HG03135 (cell line): Measurements from ENCODE around the gene CFAP97D2.
"Not testable (repeated sequence)": the region's sequence is repeated elsewhere in the genome, so short reads cannot be mapped to it uniquely, and the experiment has no call there.

Experiments used
- ATAC-seq: cut with Tn5 transposase; IDR thresholded peaks from one replicate; pipeline ENCODE4 v1.9.1; 2021; ENCODE audit warnings: mild to moderate bottlenecking, moderate library complexity; ENCODE audit not compliant: unreplicated experiment

CFAP97D2 gene

DNA sequence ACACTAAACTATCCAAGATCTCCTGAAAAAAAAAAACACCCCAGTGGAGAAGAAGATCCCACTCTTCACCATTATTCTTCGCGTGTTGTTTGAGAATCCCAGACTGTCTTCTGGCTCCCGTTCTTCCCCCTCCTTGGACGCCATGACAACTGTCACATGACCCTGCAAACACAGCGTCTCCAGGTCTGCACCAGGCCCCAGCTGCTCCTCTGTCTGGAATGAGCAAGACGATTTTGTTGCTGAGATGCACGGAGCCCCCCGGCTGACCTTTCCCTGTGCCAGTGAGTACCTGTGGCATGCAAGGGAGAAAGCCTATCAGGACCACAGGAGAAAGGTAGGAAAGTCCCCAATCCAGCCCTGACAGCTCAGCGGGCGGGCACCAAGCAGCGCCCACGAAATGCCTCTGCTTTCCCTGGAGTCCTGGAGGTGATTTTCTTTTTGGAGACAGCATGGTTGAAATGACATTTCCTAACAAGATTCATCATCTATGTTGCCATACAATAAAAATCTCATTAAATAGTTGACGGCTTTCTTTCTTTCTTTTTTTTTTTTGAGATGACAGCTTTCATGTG is at the start of gene CFAP97D2:
TSS of gene CFAP97D2 (plus strand) at position 171 of the 572 bp plus-strand sequence. CDS start at position 245, 74 bp downstream.
- no peak for ATAC-seq

DNA sequence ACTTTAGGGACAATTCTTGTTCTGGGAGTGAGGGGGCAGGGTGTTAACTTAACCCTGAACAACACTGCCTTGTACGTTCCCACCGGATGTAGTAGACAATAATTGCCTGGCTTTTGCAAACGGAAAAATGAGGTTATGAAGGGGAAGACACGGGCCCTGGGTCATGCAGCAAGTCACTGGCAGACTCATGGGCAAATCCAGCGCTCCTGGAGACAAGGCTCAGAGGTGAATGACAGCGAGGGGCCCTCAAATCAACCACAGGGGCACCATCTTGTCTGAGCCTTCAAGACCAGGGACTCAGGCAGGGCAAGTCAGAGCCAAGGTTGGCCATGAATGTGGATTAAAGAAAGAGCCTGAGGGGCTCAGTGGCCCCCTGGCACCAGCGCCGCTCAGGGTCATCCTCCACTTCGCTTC is 49.4 kb upstream of the CFAP97D2 start:
- ATAC-seq, result no peak

DNA sequence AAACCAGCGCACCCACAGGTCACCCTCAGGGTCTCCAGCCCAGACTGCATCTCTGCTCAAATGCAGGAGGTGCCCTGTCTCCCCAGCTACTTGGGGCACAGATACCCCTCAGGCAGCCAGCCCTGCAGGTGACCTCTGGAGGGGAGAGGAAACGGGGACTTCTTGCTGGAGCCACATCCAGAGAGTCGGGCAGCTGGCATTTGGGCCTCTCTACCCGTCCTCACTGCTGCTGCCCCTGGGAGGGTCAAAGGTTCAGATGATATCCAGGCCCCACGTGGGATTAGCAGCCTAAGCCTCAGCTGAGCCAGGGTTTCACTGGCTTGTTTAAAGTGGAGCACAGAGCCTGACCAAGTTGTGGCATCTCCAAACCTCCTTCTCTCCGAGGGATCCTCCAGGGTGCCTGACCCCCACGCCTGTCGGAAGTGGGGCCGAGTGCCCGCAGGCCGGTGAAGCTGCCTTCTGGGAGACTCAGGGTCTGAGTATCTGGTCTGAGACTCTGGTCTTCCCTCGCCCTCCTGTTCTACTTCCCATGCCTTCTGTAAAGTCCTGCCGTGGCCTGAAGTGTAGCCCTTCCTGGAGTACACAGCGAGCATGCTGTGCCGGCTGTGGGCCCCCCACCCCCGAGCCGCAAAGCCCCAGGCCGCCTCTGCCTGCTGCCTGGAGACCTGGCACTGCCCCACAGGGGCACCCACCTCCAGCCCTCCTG is 48.8 kb upstream of the CFAP97D2 start:
- no peak for ATAC-seq

DNA sequence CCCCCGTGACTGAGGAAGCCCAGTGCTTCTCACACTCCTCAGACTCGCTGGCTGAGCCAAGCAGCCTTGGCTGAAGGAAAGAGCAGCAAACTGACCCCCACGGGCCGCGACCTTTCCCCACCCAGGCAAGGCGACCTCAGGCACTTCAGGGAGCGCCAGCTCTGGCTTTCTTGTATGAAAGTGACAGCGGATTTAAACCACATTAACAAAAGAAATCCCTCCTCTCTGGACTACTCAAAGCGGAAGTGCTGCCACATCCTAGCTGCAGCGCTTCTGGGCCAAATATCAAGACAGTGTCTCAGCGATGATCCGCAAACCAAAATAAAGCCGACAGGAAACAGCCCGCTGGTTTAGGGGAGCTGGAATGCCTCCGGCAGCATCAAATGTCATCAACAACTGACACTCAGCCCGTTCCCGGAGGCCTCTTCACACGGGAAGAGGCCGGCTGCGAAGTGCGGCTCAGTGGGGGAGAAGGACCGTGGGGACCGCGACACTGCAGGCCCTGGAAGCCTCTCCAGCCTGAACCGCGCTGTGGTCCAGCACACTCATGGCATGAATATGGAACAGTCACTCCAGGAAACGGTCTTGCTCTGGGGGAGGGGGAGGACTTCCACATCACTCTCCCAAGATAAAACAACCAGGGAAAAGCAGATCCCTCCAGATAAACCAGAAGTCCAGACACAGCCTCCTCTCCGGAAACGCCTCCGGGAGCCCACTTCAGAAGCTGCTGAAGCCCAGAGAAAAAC is 48.0 kb upstream of the CFAP97D2 start:
- ATAC-seq, result no peak

DNA sequence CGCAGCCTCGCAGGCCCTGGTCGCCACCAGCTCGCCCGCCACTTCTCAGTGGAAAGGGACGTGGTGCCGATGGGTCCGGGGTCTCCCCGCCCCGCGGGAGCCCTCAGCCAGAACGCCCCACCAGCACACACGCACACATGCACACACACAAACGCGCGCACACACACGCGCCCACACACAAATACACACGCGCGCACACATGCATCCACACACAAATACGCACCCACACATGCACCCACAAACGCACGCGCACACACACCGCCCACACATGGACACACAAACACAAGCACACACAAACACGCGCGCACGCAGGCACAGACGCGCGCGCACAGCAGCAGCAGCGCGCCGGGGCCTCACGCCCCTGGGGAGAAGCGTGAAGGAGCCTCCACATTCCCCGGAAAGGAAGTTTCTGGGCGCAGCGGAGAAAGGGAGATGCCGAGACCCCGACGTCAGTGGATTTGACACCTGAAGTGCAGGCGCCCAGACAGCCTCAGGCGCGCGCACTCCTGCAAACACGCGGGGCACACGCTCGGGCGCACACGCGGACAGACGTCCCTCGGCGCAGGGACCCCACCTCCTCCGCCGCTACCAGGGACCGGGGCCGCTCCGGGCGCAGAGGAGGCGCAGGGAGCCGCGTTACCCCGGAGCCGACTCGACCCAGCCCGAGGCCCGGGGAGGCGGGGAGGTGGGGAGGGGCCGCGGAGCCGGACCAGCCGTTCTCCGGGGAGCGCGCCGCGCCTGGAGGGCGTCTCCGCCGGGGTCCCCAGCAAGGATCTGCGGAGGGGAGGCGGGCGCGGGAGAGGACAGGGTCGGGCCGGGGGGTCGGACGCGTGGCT is 47.3 kb upstream of the CFAP97D2 start:
- ATAC-seq, result peak; percentile 3

DNA sequence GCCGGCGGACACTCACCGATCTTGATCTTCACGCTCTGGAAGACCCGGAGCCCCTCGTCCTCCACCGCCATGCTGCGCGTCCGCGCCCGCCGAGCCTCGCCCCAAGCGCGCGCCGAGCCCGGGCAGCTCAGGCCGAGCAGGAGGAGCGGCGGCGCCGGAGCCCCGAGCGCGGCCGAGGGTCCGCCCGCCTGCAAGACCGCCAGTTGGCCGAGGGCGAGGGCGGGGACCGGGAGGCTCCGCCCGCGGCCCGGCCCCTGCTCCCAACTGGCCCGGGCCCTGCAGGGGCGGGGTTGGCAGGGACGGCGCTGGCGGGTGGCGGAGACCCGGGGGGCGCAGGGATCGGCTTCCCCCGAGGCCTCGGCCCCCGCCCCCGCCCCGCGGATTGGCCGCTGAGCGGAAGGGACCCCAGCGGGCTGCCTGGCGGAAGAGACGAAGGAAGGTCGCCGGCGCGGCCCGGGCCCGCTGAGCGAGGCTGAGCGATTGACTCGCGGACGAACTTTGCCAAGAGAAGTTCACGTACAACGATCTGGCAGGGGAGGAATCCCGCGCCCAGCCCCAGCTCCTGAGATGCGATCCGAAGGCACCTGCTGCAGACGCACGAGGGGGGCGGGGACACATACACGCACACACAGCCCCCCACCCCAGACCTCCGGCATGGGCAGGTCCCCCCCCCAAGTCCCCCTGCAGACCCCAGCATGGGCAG is 46.5 kb upstream of the CFAP97D2 start, which contains the start of gene RASA3:
TSS of gene RASA3 (minus strand) at position 205 of the 703 bp plus-strand sequence. CDS start at position 71, 134 bp downstream.
- ATAC-seq, result peak; percentile 59

DNA sequence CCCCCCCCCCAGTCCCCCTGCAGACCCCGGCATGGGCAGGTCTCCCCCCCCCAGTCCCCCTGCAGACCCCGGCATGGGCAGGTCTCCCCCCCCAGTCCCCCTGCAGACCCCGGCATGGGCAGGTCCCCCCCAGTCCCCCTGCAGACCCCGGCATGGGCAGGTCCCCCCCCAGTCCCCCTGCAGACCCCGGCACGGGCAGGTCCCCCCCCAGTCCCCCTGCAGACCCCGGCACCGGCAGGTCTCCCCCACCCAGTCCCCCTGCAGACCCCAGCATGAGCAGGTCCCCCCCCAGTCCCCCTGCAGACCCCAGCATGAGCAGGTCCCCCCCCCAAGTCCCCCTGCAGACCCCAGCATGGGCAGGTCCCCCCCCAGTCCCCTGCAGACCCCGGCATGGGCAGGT is 45.9 kb upstream of the CFAP97D2 start:
- not testable (repeated sequence) for ATAC-seq

DNA sequence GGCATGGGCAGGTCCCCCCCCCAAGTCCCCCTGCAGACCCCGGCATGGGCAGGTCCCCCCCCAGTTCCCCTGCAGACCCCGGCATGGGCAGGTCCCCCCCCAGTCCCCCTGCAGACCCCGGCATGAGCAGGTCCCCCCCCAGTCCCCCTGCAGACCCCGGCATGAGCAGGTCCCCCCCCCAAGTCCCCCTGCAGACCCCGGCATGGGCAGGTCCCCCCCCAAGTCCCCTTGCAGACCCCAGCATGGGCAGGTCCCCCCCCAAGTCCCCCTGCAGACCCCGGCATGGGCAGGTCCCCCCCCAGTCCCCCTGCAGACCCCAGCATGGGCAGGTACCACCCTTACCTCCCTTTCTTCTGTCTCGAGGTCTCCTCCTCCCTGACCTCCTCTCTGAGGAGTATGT is 45.5 kb upstream of the CFAP97D2 start:
- ATAC-seq, result not testable (repeated sequence)

DNA sequence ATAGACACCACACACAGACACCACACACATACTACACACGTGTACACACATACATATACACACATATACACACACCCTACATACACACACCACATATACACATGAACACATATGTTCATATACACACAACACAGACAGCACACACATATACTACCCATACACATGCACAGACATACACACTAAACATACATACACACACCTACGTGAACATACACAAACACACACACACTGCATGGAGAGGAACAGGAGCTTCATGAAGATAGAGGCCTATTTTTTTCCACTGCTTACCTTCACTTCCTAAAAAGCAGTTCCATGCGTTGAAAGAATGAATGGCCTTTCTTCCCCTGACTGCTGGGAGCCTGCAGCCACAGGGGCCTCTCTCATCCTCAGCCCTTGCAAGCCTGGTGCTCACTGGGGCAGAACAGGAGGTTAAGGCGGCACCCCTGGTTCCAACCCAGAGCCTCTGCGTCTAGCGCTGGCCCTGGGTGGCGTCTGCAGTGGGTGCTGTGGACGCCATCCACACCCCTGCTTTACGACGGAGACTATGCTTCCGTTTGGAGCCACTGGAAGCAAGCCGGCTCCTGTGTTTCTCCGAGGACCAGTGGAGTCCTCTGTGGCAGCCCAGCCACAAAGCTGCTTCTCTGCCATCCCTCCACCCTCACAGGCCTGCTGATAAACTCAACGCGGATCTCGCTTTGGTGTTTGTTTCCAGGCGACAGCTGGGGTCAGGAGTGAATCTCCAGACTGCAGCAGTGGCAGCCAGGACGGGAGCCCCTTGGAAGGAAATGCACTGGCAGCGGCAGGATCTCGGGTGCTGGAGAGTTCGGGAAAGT is 44.7 kb upstream of the CFAP97D2 start:
- no peak for ATAC-seq

DNA sequence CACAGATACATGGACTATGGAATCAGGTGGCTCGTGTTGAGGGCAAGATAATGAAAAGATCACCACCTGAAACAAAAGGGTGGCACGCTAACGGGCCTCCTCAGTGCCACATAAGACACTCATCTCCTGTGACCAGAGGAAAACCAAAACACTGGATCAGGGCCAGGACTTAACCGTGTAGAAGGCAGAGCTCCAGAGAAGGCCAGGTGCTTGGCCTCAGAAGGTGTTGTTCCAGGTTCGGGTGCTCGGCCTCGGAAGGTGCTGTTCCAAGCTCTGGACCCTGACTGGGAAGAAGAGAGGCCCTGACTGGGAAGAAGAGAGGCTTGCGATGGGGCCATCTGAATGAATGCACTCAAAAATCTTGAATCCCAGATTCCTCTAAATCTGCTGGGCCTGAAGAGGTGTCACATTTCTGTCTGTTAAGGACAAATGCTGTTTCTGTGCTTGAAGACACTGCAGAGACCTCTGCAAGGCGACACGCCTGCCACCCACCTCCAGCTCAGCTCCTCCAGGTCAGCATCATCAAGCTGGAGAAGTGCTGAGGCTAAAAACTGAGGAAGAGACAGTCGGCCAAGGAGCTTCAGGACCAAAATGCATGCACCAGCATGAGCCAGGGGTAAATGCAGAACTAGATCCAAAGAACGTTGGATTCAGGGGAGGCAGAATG is 44.0 kb upstream of the CFAP97D2 start:
- ATAC-seq, result no peak

DNA sequence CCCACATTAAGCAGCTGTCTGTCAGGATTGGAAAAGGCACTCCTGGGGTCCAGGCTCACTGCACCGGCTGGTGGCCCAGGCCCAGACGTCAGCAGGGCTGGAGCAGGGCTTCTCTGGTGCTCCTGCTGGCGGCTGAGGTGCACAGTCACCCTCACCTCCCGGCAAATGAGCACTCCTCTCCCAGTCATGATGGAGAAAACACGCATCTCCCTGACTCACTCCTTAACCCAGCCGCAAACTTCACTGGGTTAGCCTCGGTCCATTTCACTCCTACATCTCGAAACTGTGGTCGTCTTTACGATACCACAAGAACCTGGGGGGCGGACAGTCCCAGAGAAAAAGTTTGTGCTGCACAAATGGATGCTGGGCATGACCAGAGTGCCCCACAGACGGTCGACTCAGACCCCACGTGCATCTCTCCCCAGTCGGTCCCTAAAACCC is 43.3 kb upstream of the CFAP97D2 start:
- ATAC-seq, result no peak

DNA sequence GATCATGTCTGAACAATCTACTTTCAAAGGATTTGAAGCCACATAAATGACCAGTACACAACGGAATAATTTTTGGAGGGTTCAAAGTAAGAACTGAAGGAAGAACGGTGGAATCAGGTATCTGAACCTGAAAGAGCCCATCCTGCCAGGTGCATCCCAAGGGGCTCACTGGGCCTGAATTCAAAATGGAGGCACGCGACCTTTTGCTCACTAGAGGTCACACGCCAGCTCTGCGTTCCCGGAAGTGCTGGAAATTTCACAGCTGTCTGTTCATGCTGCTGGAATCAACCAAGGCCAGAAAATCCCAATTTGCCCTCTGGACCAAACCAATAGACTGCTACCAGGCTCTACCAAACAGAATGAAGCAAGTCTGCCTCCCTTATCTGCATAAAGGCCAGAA is 42.5 kb upstream of the CFAP97D2 start:
- ATAC-seq, result no peak

DNA sequence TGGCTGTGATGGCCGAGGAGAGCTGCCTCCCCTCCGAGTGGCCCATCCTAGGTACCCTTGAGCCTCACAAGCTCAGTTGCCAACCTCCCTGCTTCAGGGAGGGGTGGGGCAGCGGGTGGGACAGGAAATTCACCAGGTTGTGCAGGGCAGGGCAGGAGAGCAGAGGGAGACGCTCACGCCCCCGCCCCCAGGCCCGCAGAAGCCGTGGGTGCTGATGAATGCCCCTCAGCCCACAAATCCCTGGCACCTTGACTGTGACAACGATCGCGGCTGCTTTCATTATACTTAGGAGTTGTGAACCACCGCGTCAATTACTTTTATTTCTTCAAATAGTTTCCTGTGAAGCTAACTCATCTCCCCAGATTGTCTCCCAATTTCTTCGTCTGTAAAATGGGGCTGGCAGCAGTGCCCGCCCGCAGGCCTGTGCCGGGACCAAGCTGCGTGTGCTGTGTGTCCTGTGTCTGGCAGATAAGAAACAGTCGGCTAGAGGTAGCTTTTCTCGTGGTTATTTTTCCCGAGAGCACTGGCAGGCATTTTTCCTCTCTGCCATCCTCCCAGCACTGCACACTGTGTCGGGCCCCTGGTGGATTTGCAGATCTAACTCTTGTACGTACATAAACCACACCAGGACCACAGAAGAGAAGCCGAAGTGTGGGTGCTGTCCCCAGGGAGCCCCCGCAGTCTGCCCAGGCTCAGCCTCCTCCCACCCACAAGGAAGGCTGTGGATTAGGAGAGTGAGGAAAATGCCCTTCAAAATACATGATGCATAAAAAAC is 38.7 kb upstream of the CFAP97D2 start:
- no peak for ATAC-seq

DNA sequence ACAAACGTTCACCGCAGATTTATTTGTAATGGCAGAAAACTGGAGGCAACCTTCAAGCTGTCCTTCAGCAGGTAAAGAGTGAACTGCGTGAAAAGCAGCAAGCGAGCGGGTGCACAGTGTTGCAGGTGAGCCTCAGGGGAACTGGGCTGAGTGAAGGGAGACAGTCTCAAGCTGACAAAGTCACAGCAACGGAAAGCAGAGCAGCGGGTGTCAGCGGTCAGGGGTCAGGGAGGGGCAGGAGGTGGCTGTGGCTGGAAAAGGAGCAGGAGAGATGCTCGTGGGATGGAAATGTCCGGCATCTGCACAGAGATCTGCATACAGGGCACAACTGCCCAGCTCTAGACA is 38.2 kb upstream of the CFAP97D2 start:
- ATAC-seq, result no peak

DNA sequence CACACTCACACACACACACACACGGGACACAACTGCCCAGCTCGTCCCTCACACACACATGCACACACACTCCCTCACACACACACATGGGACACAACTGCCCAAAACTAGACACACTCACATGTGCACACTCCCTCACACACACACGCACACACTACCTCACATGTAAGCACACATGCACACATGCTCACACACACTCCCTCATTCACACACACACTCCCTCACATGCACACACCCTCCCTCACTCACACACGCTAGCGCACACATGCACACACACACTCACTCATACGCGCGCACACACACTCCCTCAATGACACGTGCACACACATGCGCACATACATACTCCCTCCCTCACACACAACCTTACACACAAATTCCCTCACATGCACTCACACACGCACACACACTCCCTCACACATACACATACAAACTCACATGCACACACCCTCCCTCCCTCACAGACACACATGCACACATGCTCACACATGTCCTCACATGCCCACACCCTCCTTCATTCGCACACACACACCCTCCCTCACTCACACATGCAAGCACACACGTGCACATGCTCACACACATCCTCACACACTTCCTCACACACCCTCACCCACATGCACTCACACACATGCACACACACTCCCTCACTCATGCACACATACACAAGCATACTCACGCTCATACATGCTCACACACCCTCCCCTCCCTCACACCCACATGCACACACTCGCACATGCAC is 37.6 kb upstream of the CFAP97D2 start:
- ATAC-seq, result no peak

DNA sequence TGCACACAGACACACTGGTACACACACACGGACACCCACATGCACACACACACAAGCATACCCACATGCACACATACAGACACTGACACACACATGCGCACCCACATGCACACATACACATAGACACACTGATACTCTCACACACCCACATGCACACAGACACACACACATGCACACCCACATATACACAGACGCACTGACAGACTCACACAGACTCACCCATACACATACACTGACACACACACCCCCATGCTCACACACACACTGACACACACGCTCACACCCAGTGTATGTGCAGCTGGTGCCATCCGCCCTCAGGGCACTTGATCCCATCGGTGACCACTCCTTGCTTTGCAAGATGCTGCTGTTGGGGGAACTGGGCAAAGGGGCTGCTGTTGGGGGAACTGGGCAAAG is 36.9 kb upstream of the CFAP97D2 start:
- no peak for ATAC-seq

DNA sequence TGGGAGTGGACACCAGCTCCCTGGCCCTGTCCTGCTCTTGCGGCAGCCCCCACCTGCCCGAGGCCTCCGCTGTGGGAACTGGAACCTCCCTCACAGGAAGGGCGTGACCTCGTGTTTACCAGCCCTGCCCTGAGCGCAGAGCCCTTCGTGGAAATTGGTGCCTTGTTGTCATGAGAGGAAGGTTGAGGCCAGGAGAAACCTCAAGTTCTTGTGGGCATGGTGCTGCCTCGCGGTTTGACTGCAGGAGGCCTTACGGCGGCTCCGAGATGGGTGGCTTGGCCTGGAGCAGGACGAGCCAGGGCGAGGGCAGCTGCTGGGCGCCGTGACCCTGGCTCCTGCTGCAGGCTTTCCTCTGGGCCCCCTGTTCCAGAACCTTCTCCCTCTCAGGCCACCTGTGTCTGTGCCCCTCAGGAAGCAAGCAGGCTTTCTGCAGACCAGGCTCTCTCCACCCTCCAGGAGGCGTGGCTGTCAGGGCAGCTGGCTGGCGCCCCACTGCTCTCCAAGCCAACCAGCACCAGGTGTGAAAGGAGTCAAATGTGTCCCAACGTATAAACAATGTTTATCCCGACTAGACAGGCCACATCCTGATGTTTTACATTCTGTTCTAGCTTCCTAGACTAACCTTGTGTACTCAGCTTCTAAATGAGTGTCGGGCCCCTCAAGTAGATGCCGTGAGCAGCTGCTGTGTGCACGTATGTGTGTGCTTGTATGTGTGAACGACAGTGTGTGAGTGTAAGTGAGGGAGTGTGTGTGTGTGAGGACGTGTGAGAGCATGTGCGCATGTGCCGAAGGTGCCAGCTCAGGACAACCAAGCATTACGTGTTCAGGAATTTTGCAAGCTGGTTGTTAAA is 36.2 kb upstream of the CFAP97D2 start:
- ATAC-seq, result no peak
